Caco-2 (cell line): ENCODE results near the gene RPUSD1. TPM values are rescaled to one million over a fixed set of nuclear protein-coding genes. Genes with fewer than 3 reads are reported as not detected.

ENCODE experiments used
- BruUV-seq: library from RNA; stranded (reverse); fragments of 400-500 nt; replicated peaks from 2 replicates; lab custom pipeline; 2021; lab: Mats Ljungman, UMichigan
- CTCF ChIA-PET: fragments of 300-600 bp; sonication (Branson Sonifier 250); formaldehyde crosslinking; loops from one replicate; lab custom pipeline; 2022; ENCODE audit warnings: antibody characterized with exemption; lab: Charles Lee
- POLR2A ChIA-PET: fragments of 300-600 bp; sonication (Branson Sonifier 250); formaldehyde crosslinking; loops from one replicate; lab custom pipeline; 2022; ENCODE audit warnings: antibody characterized with exemption; lab: Charles Lee
- DNase-seq, 2 experiments: peaks; one replicate each; pipeline versions ENCODE4 v3.0.0 to v3.0.0-alpha.2; 2020 to 2022
- H3K27me3 ChIP-seq: replicated peaks from 2 replicates; pipeline ENCODE4 v1.6.0; 2011; ENCODE audit warnings: low read length; ENCODE audit not compliant: control insufficient read depth, insufficient read depth
- H3K36me3 ChIP-seq: 2 replicates; pipeline ENCODE4 v1.5.1; 2011; ENCODE audit warnings: low read length; ENCODE audit not compliant: control insufficient read depth, insufficient read depth
- H3K4me1 ChIP-seq: fragments of 250-450 bp; sonication (Bioruptor Pico); 2 replicates; pipeline ENCODE4 v1.5.1; 2020; ENCODE audit warnings: mild to moderate bottlenecking
- H3K4me3 ChIP-seq: 2 replicates; pipeline ENCODE4 v1.5.1; 2011; ENCODE audit warnings: low read depth, mild to moderate bottlenecking, control low read depth, low read length
- H3K9me3 ChIP-seq: fragments of 250-450 bp; sonication (Bioruptor Pico); 2 replicates; pipeline ENCODE4 v1.5.1; 2020; ENCODE audit warnings: mild to moderate bottlenecking, moderate library complexity
- H3K27ac Mint-ChIP-seq: one replicate; pipeline ENCODE4 v1.8.0; 2022; ENCODE audit warnings: mixed read lengths; ENCODE audit not compliant: unreplicated experiment
- H3K27me3 Mint-ChIP-seq: one replicate; pipeline ENCODE4 v1.8.0; 2022; ENCODE audit warnings: mixed read lengths; ENCODE audit not compliant: insufficient read depth, unreplicated experiment
- H3K36me3 Mint-ChIP-seq: one replicate; pipeline ENCODE4 v1.8.0; 2022; ENCODE audit warnings: mild to moderate bottlenecking, mixed read lengths; ENCODE audit not compliant: insufficient read depth, unreplicated experiment
- H3K4me1 Mint-ChIP-seq: one replicate; pipeline ENCODE4 v1.8.0; 2022; ENCODE audit warnings: low read depth, mixed read lengths; ENCODE audit not compliant: unreplicated experiment
- H3K4me3 Mint-ChIP-seq: one replicate; pipeline ENCODE4 v1.8.0; 2022; ENCODE audit warnings: mild to moderate bottlenecking, moderate library complexity, mixed read lengths; ENCODE audit not compliant: unreplicated experiment
- H3K9me3 Mint-ChIP-seq: one replicate; pipeline ENCODE4 v1.8.0; 2022; ENCODE audit warnings: mixed read lengths; ENCODE audit not compliant: unreplicated experiment
- intact Hi-C: fragments of 100-400 bp; cut with micrococcal nuclease; formaldehyde crosslinking; loops from one replicate; pipeline ENCODE4 v1.10.0; 2022; ENCODE audit not compliant: unreplicated experiment
- total RNA-seq: library from RNA; stranded (reverse); gene quantifications from 2 replicates; pipeline ENCODE4 v1.2.3, GENCODE V29; 2022
- TF ChIP-seq, protein P1 (sequence below), 2 experiments: fragments of 200-600 bp in 1 of 2; IDR thresholded peaks; 1 replicate in 1 of 2; 2 replicates in 1 of 2; pipeline versions ENCODE4 v1.5.1 to v1.8.0; 2011 to 2022; ENCODE audit warnings: antibody characterized with exemption in 1 of 2, control low read depth in 1 of 2, inconsistent platforms in 1 of 2, low read depth in 1 of 2, low read length in 1 of 2, mild to moderate bottlenecking in 1 of 2, moderate library complexity in 1 of 2; ENCODE audit not compliant: insufficient read depth in 1 of 2, severe bottlenecking in 1 of 2, unreplicated experiment in 1 of 2

RPUSD1 gene
- total RNA-seq, 1 experiment from 2014 or later = 44.0 TPM

DNA sequence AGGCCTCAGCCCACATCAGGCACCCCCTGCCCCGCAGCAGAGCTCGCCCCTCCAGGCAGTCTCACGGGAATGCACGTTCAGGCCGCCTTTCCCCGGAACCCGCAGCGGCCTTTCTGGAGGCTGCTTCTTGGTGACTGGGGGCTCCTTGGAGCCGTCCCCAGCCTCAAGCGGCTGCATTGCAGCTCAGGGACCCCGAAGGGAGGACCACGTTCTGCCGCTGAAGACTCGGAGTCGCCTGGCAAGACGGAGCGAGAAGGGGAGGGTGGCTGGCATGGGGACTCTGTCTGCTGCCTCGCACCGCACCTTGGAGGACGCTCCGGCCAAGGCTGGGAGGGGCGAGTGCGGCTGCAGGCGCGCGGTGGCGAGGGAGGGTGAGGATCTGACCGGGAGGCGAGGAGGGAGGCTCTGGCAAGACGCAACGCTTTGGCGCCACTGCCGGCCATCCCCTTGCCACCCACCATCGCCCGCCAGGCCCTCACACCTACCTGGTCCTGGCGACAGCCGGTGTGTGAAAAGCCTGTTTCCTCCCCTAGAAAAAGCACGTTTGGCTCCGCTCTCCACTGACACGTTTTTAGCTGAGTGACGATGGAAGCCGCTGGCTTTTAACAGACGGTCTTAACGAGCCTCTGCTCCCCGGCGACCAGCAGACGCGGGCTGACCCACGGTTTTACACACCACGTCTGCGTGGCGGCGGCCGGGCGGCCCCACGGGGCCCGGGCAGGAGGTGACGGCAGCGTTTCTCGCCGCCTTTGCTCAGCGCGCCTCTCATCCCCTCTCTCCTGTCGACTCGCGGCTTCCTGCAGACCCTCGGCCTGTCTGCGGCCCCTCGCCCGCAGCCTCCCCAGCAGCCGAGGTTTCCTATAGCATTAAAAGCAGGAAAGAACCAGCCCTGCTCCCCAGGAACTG lies 29.1 kb upstream of the RPUSD1 start:
- TF ChIP-seq, protein P1, sequence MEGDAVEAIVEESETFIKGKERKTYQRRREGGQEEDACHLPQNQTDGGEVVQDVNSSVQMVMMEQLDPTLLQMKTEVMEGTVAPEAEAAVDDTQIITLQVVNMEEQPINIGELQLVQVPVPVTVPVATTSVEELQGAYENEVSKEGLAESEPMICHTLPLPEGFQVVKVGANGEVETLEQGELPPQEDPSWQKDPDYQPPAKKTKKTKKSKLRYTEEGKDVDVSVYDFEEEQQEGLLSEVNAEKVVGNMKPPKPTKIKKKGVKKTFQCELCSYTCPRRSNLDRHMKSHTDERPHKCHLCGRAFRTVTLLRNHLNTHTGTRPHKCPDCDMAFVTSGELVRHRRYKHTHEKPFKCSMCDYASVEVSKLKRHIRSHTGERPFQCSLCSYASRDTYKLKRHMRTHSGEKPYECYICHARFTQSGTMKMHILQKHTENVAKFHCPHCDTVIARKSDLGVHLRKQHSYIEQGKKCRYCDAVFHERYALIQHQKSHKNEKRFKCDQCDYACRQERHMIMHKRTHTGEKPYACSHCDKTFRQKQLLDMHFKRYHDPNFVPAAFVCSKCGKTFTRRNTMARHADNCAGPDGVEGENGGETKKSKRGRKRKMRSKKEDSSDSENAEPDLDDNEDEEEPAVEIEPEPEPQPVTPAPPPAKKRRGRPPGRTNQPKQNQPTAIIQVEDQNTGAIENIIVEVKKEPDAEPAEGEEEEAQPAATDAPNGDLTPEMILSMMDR (IDR thresholded peaks at IDR 0.05; ENCODE audit: insufficient read depth in 1 of 2, low read depth in 1 of 2, low read length in 1 of 2, severe bottlenecking in 1 of 2, unreplicated experiment in 1 of 2) = no peak
- no peaks in the 10 kb centered on the region for H3K27me3 Mint-ChIP-seq
- no peaks in the 10 kb centered on the region for H3K27me3 ChIP-seq

DNA sequence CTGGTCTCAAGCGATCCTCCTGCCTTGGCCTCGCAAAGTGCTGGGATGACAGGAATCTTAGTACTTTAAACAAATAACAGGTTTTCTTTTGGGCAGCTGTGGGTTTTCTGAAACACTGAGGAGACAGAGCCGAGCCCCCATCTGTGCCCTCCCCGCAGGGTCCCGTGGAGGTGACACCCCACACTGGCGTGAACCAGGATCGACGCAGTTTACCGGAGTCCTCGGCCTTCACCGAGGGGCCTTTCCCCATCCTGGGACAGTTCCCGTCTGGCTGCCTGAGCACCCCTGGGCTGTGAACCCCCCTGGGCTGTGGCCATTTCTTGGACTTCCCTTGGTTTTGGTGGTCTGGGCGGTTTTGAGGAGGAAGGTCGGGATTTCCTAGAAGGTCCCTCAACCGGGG lies 27.7 kb upstream of the RPUSD1 start:
- no TSS peak for BruUV-seq
- Histone ChIP-seq H3K4me3 (no peak overlapping the region), H3K27me3 (no peaks in the 10 kb centered on the region), H3K9me3 (no peaks in the 10 kb centered on the region), H3K4me1 (peaks cover 14% of the 10 kb centered on the region), H3K36me3 (no peaks in the 10 kb centered on the region)
- intact Hi-C loops = no loop called here
- no peak overlapping the region for H3K4me3 Mint-ChIP-seq
- no peaks in the 10 kb centered on the region for H3K27me3 Mint-ChIP-seq
- no peaks in the 10 kb centered on the region for H3K9me3 Mint-ChIP-seq
- H3K36me3 Mint-ChIP-seq = peaks cover 12% of the 10 kb centered on the region
- POLR2A ChIA-PET = no interaction called here
- H3K27ac Mint-ChIP-seq = no peak overlapping the region
- DNase-seq = no peak
- TF ChIP-seq, protein P1 (IDR thresholded peaks at IDR 0.05; ENCODE audit: insufficient read depth in 1 of 2, low read depth in 1 of 2, low read length in 1 of 2, severe bottlenecking in 1 of 2, unreplicated experiment in 1 of 2) = no peak
- CTCF ChIA-PET = interaction anchor here (0.7 kb wide), 1 partner anchor 21 kb away, joined by 4 read pairs; no protein-coding TSS in a partner anchor
- H3K4me1 Mint-ChIP-seq = no peaks in the 10 kb centered on the region

More for the DNA sequence above, 29.1 kb upstream of the RPUSD1 start:
- no peak overlapping the region for H3K4me3 ChIP-seq
- ChIA-PET POLR2A (no interaction called here), CTCF (no interaction called here)
- no TSS peak for BruUV-seq
- H3K9me3 ChIP-seq = no peaks in the 10 kb centered on the region
- Mint-ChIP-seq H3K4me3 (no peak overlapping the region), H3K9me3 (no peaks in the 10 kb centered on the region), H3K4me1 (no peaks in the 10 kb centered on the region), H3K27ac (no peak overlapping the region), H3K36me3 (peaks cover 8% of the 10 kb centered on the region)
- no peak for DNase-seq
- no peaks in the 10 kb centered on the region for H3K36me3 ChIP-seq
- peaks cover 14% of the 10 kb centered on the region for H3K4me1 ChIP-seq
- intact Hi-C loops = no loop called here

DNA sequence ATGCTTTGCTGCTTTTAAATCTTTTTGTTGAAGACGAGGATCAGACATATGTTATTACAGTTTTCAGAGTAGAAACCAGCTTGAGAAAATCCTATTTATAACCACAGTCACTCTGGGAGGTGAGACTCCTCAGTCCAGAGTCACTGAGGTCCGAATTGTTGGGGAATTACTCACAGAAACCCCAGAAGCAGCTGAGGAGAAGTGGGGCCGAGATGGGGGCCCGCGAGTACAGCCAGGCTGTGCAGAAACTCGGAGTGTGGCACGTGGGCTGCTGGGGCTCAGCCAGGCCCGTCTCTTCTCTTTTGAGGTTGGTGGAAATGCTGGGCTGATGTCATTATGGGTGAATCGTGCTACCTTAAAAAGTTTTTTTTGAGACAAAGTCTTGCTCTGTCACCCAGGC lies 26.8 kb upstream of the RPUSD1 start:
- CTCF ChIA-PET = interaction anchor here (0.7 kb wide), 1 partner anchor 20 kb away, joined by 4 read pairs; no protein-coding TSS in a partner anchor

More for the DNA sequence above, 26.8 kb upstream of the RPUSD1 start:
- H3K9me3 Mint-ChIP-seq = no peaks in the 10 kb centered on the region
- TF ChIP-seq, protein P1 (IDR thresholded peaks at IDR 0.05; ENCODE audit: insufficient read depth in 1 of 2, low read depth in 1 of 2, low read length in 1 of 2, severe bottlenecking in 1 of 2, unreplicated experiment in 1 of 2) = no peak
- H3K4me3 ChIP-seq = no peak overlapping the region
- POLR2A ChIA-PET = no interaction called here
- H3K36me3 ChIP-seq = no peaks in the 10 kb centered on the region
- peaks cover 12% of the 10 kb centered on the region for H3K36me3 Mint-ChIP-seq
- no peaks in the 10 kb centered on the region for H3K4me1 Mint-ChIP-seq
- no peaks in the 10 kb centered on the region for H3K9me3 ChIP-seq
- peaks cover 14% of the 10 kb centered on the region for H3K4me1 ChIP-seq
- H3K27me3 Mint-ChIP-seq = no peaks in the 10 kb centered on the region
- no TSS peak for BruUV-seq
- intact Hi-C loops = no loop called here
- DNase-seq = no peak
- no peaks in the 10 kb centered on the region for H3K27me3 ChIP-seq
- no peak overlapping the region for H3K27ac Mint-ChIP-seq
- H3K4me3 Mint-ChIP-seq = no peak overlapping the region
